HEK293T (cell line): ENCODE results near the gene CDH8.

ENCODE experiments used
- CTBP1 ChIP-seq: fragments of 450-650 bp; IDR thresholded peaks from 2 replicates; pipeline ENCODE4 v1.6.1; 2016; ENCODE audit warnings: borderline replicate concordance
- FOXA1 ChIP-seq: fragments of 450-650 bp; IDR thresholded peaks from 2 replicates; pipeline ENCODE4 v1.6.1; 2016; ENCODE audit warnings: mild to moderate bottlenecking
- FOXK2 ChIP-seq: fragments of 450-650 bp; IDR thresholded peaks from 2 replicates; pipeline ENCODE4 v1.6.1; 2016; ENCODE audit warnings: mild to moderate bottlenecking
- FOXM1 ChIP-seq: fragments of 450-650 bp; IDR thresholded peaks from 2 replicates; pipeline ENCODE4 v1.6.1; 2017; ENCODE audit warnings: mild to moderate bottlenecking, borderline replicate concordance
- SP1 ChIP-seq: fragments of 450-650 bp; IDR thresholded peaks from 2 replicates; pipeline ENCODE4 v1.6.1; 2017
- SUZ12 ChIP-seq: fragments of 450-650 bp; IDR thresholded peaks from 2 replicates; pipeline ENCODE4 v1.6.1; 2016; ENCODE audit warnings: mild to moderate bottlenecking
- TARDBP ChIP-seq: fragments of 450-650 bp; IDR thresholded peaks from 2 replicates; pipeline ENCODE4 v1.6.1; 2016
- TF ChIP-seq, protein P1 (sequence below): fragments of 450-650 bp; IDR thresholded peaks from 2 replicates; pipeline ENCODE4 v1.6.1; 2016

DNA sequence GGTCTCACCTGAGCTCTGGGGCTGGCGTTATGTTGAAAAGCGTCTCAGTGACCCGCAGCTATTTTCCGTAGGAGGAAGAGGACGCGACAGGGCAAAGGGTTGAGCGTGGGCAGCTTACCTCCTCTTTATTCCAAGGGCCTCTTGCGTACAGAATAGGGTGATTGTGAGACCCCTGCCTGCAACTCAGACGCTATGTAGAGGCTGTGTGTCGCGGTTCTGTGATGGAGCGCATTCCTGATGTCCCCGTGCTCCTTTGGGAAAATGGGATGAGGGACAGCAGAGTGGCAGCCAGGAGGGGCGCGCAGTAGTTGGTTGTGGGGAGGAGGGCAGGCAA is 531 bp upstream of the CDH8 start:
- TF ChIP-seq FOXA1 (no peak), FOXK2 (no peak), SP1 (no peak), SUZ12 (no peak), CTBP1 (no peak), FOXM1 (no peak), TARDBP (no peak)
- TF ChIP-seq, protein P1, sequence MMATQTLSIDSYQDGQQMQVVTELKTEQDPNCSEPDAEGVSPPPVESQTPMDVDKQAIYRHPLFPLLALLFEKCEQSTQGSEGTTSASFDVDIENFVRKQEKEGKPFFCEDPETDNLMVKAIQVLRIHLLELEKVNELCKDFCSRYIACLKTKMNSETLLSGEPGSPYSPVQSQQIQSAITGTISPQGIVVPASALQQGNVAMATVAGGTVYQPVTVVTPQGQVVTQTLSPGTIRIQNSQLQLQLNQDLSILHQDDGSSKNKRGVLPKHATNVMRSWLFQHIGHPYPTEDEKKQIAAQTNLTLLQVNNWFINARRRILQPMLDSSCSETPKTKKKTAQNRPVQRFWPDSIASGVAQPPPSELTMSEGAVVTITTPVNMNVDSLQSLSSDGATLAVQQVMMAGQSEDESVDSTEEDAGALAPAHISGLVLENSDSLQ = no peak
